Neural crest cell (in vitro differentiated cells): ENCODE measurements around the gene SLC25A15. TPM values are rescaled to one million over a fixed set of nuclear protein-coding genes. Genes with fewer than 3 reads are reported as not detected.

ENCODE experiments used
- DNase-seq: peaks from one replicate; pipeline ENCODE4 v3.0.0; 2021; ENCODE audit warnings: low read depth, mixed read lengths, low spot score
- H3K27ac Mint-ChIP-seq: one replicate; pipeline ENCODE4 v1.8.0; 2021; ENCODE audit warnings: mild to moderate bottlenecking, mixed read lengths; ENCODE audit not compliant: unreplicated experiment
- H3K27me3 Mint-ChIP-seq: 2 replicates; pipeline ENCODE4 v1.8.0; 2021; ENCODE audit warnings: low read depth, mild to moderate bottlenecking, mixed read lengths
- H3K36me3 Mint-ChIP-seq: 2 replicates; pipeline ENCODE4 v1.8.0; 2021; ENCODE audit warnings: low read depth, mild to moderate bottlenecking, mixed read lengths
- H3K4me1 Mint-ChIP-seq: 2 replicates; pipeline ENCODE4 v1.8.0; 2021; ENCODE audit warnings: mixed read lengths
- H3K4me3 Mint-ChIP-seq: one replicate; pipeline ENCODE4 v1.8.0; 2021; ENCODE audit warnings: mild to moderate bottlenecking, mixed read lengths
- H3K9me3 Mint-ChIP-seq: 2 replicates; pipeline ENCODE4 v1.8.0; 2021; ENCODE audit warnings: mixed read lengths
- total RNA-seq: library from RNA; stranded (reverse); gene quantifications from 2 replicates; pipeline ENCODE4 v1.2.1, GENCODE V29; 2021
- TF ChIP-seq, protein P1 (sequence below): fragments of 200-600 bp; sonication (generic); conservative IDR thresholded peaks from 2 replicates; pipeline ENCODE4 v1.5.0; 2021; ENCODE audit warnings: antibody characterized with exemption, mild to moderate bottlenecking

SLC25A15 gene
- total RNA-seq, 1 donor from 2014 or later = 23.5 TPM

DNA sequence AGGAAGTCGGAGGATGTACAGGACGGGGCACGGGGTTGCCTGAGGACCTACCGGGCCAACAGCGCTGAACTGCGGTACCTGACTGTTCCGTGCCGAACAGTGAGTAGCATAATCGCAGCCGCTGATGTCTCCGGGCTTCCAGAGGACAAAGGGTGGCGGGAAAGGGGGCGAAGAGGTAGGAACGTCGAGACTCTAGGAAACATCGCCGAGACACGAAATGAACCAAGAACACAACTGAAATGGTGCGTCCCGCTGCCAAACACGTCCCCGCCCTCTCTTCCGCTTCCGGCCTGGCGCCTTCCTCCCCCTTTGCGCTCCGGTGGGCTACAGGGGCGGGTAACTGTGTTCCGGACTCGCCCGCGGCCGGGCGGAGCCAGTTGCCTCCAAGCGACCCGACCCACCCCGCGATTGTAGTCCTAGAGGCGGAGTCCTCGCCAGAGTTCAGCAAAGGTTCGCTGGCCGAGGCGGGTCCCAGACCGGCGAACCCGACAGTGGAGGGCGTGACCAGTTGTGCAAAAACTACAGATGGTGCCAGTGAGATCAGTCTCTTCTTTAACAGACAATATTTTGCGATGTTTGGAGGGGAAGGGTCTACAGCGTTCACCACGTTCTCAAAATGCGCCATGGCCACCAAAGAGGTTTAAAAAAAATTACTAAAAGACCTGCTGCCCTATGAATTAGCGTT is 18.3 kb upstream of the SLC25A15 start, which contains the start of gene MRPS31:
TSS of gene MRPS31 (minus strand) at position 257 of the 685 bp plus-strand sequence. CDS start at position 203, 54 bp downstream.
- Mint-ChIP-seq H3K27ac (peak within 1 kb of the TSS; percentile 99), H3K36me3 (no peaks in the 10 kb centered on the region), H3K27me3 (no peaks in the 10 kb centered on the region), H3K9me3 (no peaks in the 10 kb centered on the region), H3K4me3 (peak within 1 kb of the TSS; percentile 98), H3K4me1 (peaks cover 24% of the 10 kb centered on the region)
- DNase-seq = peak; percentile 95
- TF ChIP-seq, protein P1, sequence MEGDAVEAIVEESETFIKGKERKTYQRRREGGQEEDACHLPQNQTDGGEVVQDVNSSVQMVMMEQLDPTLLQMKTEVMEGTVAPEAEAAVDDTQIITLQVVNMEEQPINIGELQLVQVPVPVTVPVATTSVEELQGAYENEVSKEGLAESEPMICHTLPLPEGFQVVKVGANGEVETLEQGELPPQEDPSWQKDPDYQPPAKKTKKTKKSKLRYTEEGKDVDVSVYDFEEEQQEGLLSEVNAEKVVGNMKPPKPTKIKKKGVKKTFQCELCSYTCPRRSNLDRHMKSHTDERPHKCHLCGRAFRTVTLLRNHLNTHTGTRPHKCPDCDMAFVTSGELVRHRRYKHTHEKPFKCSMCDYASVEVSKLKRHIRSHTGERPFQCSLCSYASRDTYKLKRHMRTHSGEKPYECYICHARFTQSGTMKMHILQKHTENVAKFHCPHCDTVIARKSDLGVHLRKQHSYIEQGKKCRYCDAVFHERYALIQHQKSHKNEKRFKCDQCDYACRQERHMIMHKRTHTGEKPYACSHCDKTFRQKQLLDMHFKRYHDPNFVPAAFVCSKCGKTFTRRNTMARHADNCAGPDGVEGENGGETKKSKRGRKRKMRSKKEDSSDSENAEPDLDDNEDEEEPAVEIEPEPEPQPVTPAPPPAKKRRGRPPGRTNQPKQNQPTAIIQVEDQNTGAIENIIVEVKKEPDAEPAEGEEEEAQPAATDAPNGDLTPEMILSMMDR = no peak

DNA sequence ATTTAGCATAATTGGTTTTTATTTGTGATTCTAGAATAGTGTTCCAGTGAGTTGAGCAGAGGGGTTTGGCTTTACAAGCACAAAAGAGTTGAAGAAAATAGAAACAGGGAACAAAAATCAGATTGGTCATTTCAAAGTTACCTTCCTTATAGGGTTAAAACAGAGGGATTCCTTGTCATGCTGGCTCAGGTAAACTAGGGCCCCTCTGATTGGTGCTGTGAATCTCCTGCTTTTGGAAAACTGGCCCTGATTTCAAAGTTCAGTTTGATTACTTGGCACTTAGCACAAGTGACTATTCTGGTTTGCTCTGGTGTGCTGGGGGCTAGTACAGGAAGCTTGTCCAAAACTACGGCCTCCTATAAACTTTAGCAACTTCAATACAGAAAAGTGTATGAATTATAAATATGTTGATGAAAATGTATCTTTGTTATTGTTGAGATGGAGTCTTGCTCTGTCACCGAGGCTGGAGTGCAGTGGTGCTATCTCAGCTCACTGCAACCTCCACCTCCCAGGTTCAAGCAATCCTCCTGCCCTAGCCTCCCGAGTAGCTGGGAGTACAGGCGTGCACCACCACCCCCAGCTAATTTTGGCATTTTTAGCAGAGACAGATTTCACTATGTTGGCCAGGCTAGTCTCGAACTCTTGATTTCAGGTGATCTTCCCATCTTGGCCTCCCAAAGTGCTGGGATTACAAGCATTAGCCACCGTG is 16.5 kb upstream of the SLC25A15 start:
- Mint-ChIP-seq H3K27ac (no peak overlapping the region), H3K27me3 (no peaks in the 10 kb centered on the region), H3K4me1 (peaks cover 32% of the 10 kb centered on the region), H3K36me3 (no peaks in the 10 kb centered on the region), H3K9me3 (no peaks in the 10 kb centered on the region), H3K4me3 (peak overlapping the region; percentile 60)
- DNase-seq = no peak
- TF ChIP-seq, protein P1 = no peak

DNA sequence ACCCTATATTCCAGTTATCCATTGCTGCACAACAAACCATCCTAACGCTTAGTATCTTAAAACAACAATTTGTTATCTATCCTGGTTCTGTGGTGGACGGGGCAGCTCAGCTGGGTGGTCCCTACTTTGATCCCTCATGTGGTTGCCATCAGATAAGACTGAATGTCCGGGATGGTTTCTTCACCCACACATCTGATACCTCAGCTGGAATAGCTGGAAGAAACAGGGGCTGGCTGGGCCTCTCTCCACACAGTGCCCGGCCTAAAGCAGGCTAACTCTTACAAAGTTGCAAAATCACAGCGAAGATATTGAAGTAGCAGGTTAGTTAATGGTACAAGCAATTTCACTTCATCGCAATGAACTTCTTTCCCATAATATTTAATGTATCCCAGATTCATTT is 14.7 kb upstream of the SLC25A15 start:
- Mint-ChIP-seq H3K27ac (no peak overlapping the region), H3K4me3 (no peak overlapping the region), H3K27me3 (no peaks in the 10 kb centered on the region), H3K4me1 (peaks cover 24% of the 10 kb centered on the region), H3K36me3 (no peaks in the 10 kb centered on the region), H3K9me3 (no peaks in the 10 kb centered on the region)
- DNase-seq = no peak
- TF ChIP-seq, protein P1 = no peak

DNA sequence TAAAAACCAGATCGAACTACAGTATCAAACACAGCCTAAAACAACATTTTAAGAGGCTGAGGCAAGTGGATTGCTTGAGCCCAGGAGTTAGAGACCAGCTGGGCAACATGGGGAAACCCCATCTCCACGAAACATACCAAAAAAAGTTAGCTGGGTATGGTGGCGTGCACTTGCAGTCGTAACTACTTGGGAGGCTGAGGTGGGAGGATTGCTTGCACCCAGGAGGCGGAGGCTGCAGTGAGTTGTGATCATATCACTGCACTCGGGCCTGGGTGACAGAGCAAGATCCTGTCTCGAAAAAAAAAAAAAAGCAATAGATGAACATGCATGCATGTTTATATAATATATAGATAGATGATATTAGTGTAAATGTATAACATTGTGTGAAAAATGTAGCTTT is 13.2 kb upstream of the SLC25A15 start:
- no peak for DNase-seq
- no peak overlapping the region for H3K4me3 Mint-ChIP-seq
- TF ChIP-seq, protein P1 = no peak
- peaks cover 11% of the 10 kb centered on the region for H3K4me1 Mint-ChIP-seq
- no peaks in the 10 kb centered on the region for H3K9me3 Mint-ChIP-seq
- no peak overlapping the region for H3K27ac Mint-ChIP-seq
- no peaks in the 10 kb centered on the region for H3K27me3 Mint-ChIP-seq
- H3K36me3 Mint-ChIP-seq = no peaks in the 10 kb centered on the region

DNA sequence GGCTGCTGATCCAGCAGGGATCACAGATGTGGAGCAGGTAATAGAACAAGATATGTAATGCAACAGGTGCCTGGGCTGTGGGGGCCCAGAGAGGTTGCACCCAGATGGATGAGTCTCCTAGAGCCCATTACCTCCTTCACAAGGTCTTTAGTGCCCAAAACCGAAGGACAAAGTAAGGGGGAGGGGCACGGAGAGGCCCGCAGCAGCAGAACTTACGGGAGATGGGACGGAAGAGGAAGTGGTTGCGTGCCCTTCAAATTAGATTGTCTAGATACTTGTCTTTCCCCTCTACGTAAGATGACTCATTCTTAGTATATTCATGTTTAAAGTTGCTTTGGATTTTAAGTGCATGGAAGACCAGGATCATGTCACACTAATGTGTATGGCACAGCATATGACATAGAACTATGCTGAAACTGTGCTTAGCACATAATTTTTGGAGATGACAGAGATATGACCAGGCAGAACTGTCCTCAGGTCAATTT is 12.7 kb upstream of the SLC25A15 start:
- TF ChIP-seq, protein P1 = no peak
- DNase-seq = no peak
- Mint-ChIP-seq H3K27me3 (no peaks in the 10 kb centered on the region), H3K9me3 (no peaks in the 10 kb centered on the region), H3K4me1 (peaks cover 8% of the 10 kb centered on the region), H3K4me3 (peak overlapping the region; percentile 62), H3K36me3 (no peaks in the 10 kb centered on the region), H3K27ac (no peak overlapping the region)
